HCT116 (cell line): ENCODE measurements around the gene KCNJ1.

Experiments
- CBX3 ChIP-seq: IDR thresholded peaks from 2 replicates; pipeline ENCODE4 v1.6.1; 2012; ENCODE audit warnings: low read depth
- CTCF ChIP-seq, 3 experiments: fragments of 200-600 bp in 1 of 3; sonication (generic) in 1 of 3; IDR thresholded peaks in 2 of 3; conservative IDR thresholded peaks in 1 of 3; 2 replicates each; pipeline ENCODE4 v1.5.1; 2012 to 2017; ENCODE audit warnings: low read depth in 2 of 3, low read length in 2 of 3, antibody characterized with exemption in 1 of 3, borderline replicate concordance in 1 of 3, control low read depth in 1 of 3, mild to moderate bottlenecking in 1 of 3, mixed read lengths in 1 of 3, mixed run types in 1 of 3, moderate library complexity in 1 of 3; ENCODE audit not compliant: insufficient read depth in 1 of 3
- EZH2 ChIP-seq: fragments of 200-600 bp; sonication (generic); IDR thresholded peaks from 2 replicates; pipeline ENCODE4 v1.6.1; 2017; ENCODE audit warnings: antibody characterized with exemption, mixed run types
- EZH2phosphoT487 ChIP-seq: fragments of 200-600 bp; IDR thresholded peaks from 2 replicates; pipeline ENCODE4 v1.6.1; 2018; ENCODE audit warnings: antibody characterized with exemption, borderline replicate concordance
- POLR2A ChIP-seq: IDR thresholded peaks from 2 replicates; pipeline ENCODE4 v1.7.0; 2011; ENCODE audit warnings: borderline replicate concordance; ENCODE audit not compliant: insufficient read depth, insufficient read length; ENCODE audit errors: extremely low read depth
- POLR2AphosphoS5 ChIP-seq: IDR thresholded peaks from 2 replicates; pipeline ENCODE4 v1.6.1; 2011; ENCODE audit warnings: mild to moderate bottlenecking, low read depth, low read length, moderate library complexity
- REST ChIP-seq: IDR thresholded peaks from 2 replicates; pipeline ENCODE4 v1.6.1; 2012; ENCODE audit warnings: low read depth
- SP1 ChIP-seq: IDR thresholded peaks from 2 replicates; pipeline ENCODE4 v1.6.1; 2012; ENCODE audit warnings: low read depth
- ZFX ChIP-seq: fragments of 450-650 bp; IDR thresholded peaks from 2 replicates; pipeline ENCODE4 v1.6.1; 2017

GRCh38 chr11:128823753-128824152 is 43.3 kb downstream of the KCNJ1 start:
- TF ChIP-seq CTCF (IDR thresholded peaks at IDR 0.05 in 2 of 3, conservative IDR thresholded peaks at IDR 0.05 in 1 of 3; ENCODE audit: borderline replicate concordance in 1 of 3, insufficient read depth in 1 of 3, low read depth in 2 of 3, low read length in 2 of 3): no peak
- no peak for TF ChIP-seq POLR2AphosphoS5
- no peak for TF ChIP-seq CBX3
- no peak for TF ChIP-seq SP1
- no peak for TF ChIP-seq EZH2
- TF ChIP-seq POLR2A: no peak
- TF ChIP-seq ZFX: no peak
- no peak for TF ChIP-seq EZH2phosphoT487
- no peak for TF ChIP-seq REST
